Hepatic stellate cell (primary cell): Measurements from ENCODE around the gene MYO7B.
A peak's percentile ranks its signal among the peaks of the same experiment; 100 is the strongest.

Source experiments
- DNase-seq: peaks from one replicate; pipeline ENCODE4 v3.0.0; 2011; ENCODE audit warnings: low spot score

MYO7B gene

GRCh38 chr2:127639111-127639474 lies 103.6 kb downstream of the MYO7B start:
- DNase-seq = no peak

GRCh38 chr2:127640082-127641072 lies 104.9 kb downstream of the MYO7B start:
- DNase-seq = no peak

- DNase-seq = no peak
These were observed 105.7 kb downstream of the MYO7B start for GRCh38 chr2:127641133-127641532.

- DNase-seq = no peak
These were observed 106.5 kb downstream of the MYO7B start for GRCh38 chr2:127641846-127642507.

DNA sequence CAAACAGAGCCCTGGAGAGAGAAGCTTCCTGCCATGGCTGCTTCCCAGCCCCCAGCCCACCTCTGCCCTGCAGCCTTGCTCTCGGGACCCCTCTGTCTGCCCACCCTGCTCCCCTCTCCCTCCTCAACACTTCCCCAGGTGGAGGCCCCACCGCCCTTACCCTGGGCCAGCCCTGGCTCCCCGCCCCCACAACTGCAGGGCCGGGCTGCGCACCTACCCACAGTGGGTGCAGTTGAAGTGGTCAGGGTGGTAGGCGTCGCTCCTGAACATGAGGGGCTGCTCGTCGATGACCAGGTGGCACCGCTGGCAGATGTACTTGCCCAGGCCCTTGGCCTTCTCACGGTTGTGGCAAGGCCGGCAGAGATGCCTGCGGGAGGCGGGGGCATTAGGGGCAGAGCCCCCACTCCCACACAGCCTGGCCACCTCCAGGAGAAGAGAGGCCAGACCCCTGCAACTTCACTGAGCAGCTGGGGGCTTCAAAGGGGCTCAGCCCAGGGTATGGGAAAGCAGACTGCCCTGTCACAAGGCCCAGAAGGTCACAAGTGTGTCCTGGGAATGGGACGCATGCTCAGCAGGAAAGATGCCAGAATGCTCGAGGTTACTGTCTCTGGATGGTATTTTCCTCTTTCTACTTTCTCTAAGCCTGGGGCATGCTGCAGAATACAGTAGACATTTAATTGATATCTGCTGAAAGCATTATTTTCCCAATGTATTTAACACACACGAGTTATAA lies 107.4 kb downstream of the MYO7B start:
- no peak for DNase-seq

- no peak for DNase-seq
These were observed 108.1 kb downstream of the MYO7B start for GRCh38 chr2:127643439-127644065.

GRCh38 chr2:127644066-127645025 lies 108.9 kb downstream of the MYO7B start:
- DNase-seq = no peak

DNA sequence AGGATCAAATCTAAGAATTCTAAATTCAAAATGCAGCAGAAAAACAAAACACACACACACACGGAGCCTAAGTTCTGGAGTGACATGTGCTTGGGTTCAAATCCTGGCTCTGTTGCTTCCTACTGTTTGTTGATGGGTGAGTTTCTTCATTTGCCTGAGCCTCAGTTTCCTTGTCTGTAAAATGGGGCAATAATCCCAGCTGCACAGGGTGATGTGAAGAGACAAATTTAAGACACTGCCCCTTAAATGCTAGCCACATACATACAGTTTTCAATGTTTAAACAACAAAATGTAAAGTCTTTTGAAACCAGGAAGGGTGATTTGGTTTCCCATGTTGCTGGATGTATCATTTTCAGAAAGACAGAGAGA lies 109.5 kb downstream of the MYO7B start:
- no peak for DNase-seq

DNA sequence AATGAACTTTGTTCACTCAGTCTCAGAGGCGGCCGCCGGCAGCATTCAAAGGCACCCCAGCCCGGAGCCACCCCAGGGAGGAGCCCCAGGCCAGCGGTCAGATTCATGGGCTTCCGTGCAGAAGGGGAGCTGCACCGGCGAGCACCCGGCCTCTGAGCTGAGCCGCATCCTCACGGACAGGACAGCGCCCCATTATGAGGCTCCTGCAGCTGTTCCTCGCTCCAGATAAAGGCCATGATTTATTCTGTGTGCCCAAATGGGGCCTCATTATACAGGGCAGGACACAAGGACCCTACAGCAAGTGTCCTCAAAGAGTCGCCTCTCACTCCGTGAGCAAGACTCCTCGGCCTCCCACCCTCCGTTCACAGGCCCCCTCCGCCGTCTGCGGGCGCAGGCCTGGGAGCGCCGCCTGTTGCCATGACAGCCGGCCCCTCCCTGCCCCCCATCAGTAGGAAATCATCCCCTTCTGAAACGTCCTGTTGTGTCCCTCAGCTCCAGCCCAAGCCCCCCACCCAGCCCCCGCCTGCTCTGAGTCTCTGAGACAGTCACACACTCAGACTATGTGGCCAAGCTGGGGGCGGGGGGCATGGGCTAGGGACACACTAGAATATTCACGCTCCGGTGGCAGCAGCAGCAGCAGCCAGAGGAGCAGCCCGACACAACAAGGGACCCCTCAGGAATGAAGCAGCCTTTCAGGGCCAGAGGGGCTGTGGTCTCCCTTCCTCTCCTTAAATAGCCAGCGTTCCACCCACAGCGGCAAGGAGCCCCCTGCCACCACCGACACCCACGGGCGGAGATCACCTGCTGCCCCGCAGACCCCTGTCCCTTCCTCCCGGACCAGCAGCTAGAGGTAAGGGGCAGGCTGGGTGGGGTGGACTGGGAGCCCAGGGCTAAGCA lies 110.2 kb downstream of the MYO7B start, which contains the start of gene GPR17:
GPR17 (plus strand) TSS at position 759 of the 897 bp plus-strand sequence. CDS start 4,583 bp downstream, outside the sequence.
- DNase-seq = no peak

DNA sequence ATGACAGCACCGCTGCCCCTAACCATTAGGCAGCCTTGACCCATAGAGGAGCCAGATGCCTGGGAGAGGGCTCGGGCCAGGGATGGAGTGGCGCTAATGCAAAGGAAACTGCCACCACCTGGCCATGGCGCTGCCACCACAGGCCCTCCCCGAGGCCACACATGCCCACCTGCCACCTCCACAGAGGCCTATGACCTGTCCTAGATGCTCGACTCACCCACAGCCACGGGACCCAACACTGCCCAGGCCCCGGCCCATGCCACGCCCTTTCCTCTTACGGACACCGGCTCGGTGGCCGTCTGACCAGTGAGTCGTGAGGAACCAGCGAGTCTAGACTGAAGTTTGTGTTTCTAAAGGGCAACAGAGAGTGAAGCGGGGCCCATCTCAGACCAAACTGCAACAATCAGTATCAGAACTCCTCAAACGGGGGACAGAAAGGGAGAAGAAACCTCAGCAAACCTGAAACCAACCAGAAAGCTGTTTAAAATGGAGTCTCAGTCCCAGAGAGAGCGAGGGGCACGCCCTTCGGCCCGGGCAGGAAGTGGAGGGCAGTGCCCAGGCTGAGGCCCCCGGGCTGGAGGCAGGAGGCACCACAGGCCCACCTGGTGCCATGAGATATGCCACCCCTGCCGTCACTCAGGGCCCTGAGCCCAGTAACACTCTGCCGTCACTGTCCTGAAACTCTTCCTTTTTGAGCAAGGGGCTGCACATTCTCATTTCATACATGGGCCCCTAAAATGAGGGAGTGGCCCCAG lies 111.2 kb downstream of the MYO7B start:
- DNase-seq = no peak

- peak; percentile 72 for DNase-seq
These were observed 112.0 kb downstream of the MYO7B start for GRCh38 chr2:127647242-127648190.

- no peak for DNase-seq
These were observed 112.8 kb downstream of the MYO7B start for GRCh38 chr2:127648321-127648720.

DNA sequence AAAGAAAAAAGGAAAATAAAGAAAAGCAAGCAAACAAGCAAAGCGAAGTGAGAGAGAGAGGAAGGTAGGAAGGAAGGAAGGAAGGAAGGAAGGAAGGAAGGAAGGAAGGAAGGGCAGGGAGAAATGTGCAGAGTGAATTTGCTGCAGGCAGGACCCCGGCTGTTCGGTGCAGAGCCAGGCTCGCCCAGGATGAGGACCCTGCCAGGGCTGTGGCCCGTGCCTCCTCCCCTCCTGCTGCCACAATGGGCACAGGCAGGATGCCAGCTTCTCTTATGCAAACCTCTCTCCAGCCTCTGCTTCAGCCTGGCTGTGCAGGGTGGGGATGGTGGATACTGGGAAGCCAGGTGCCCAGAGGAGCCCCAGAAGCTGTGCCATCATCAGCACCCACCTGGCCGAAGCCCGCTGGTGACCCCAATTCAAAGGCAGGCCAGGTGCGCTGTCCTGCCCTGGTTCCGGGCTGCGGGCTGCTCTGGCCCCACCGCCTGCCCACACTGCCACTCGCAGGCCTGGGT lies 113.7 kb downstream of the MYO7B start:
- DNase-seq = no peak

- peak; percentile 85 for DNase-seq
These were observed 114.2 kb downstream of the MYO7B start for GRCh38 chr2:127649684-127650040.

DNA sequence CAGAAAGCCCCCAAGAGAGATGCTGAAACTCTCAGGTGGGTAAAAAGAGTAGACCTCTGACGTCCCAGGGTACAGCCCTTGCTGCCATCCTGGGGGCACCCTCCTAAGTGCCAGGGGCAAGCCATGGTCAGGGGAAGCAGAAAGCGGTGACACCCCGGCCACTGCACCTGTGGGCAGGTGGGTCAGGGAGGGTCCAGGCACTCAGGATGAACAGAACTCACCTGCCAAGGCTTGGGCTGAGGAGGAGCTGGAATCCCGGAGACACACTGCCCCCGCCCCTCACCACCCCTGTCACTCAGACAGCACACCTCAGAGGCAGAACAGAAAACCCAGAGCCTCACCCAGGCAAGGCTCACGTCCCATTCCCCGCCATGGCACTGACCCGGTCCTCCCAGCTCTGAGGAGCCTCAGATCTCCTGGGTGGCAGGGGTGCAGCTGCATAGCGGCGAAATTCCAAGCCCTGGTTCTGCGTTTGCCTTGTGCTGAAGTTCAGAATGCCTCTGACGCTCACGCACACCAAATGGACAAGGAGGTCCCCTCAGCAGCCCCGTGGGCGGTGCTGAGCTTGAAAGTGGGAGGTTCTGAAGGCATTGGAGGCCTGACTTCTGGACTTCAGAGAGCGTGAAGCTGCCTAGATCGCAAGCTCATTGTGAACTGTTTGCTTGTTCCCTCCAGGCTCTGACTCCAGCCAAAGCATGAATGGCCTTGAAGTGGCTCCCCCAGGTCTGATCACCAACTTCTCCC lies 114.7 kb downstream of the MYO7B start:
- DNase-seq = no peak

DNA sequence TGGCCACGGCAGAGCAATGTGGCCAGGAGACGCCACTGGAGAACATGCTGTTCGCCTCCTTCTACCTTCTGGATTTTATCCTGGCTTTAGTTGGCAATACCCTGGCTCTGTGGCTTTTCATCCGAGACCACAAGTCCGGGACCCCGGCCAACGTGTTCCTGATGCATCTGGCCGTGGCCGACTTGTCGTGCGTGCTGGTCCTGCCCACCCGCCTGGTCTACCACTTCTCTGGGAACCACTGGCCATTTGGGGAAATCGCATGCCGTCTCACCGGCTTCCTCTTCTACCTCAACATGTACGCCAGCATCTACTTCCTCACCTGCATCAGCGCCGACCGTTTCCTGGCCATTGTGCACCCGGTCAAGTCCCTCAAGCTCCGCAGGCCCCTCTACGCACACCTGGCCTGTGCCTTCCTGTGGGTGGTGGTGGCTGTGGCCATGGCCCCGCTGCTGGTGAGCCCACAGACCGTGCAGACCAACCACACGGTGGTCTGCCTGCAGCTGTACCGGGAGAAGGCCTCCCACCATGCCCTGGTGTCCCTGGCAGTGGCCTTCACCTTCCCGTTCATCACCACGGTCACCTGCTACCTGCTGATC lies 115.4 kb downstream of the MYO7B start:
- DNase-seq = no peak

DNA sequence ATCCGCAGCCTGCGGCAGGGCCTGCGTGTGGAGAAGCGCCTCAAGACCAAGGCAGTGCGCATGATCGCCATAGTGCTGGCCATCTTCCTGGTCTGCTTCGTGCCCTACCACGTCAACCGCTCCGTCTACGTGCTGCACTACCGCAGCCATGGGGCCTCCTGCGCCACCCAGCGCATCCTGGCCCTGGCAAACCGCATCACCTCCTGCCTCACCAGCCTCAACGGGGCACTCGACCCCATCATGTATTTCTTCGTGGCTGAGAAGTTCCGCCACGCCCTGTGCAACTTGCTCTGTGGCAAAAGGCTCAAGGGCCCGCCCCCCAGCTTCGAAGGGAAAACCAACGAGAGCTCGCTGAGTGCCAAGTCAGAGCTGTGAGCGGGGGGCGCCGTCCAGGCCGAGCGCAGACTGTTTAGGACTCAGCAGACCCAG lies 115.9 kb downstream of the MYO7B start:
- DNase-seq = no peak
